ENCODE measurements around the gene DYDC2.
"Not testable (repeated sequence)": the region's sequence is repeated elsewhere in the genome, so short reads cannot be mapped to it uniquely, and the experiment has no call there.

DYDC2 gene

GRCh38 chr10:80356563-80356988 is at the start of gene DYDC2, which contains the start of gene DYDC1:
Gene DYDC2 (plus strand): TSS chr10:80356781. CDS start chr10:80362444, 5,663 bp downstream.
Gene DYDC1 (minus strand): TSS chr10:80356755. CDS start chr10:80352601, 4,154 bp downstream.
- peak; percentile 39 to 54 for DNase-seq

GRCh38 chr10:80313523-80313922 is 43.1 kb upstream of the DYDC2 start:
- DNase-seq = no peak

GRCh38 chr10:80315391-80315790 is 41.2 kb upstream of the DYDC2 start:
- no peak for DNase-seq

GRCh38 chr10:80318742-80319141 is 37.8 kb upstream of the DYDC2 start:
- no peak for DNase-seq

- no peak for DNase-seq
Measured at GRCh38 chr10:80319318-80319717, 37.3 kb upstream of the DYDC2 start.

- no peak for DNase-seq
Measured at GRCh38 chr10:80319725-80320290, 36.8 kb upstream of the DYDC2 start.

- no peak for DNase-seq
Measured at GRCh38 chr10:80320377-80320776, 36.2 kb upstream of the DYDC2 start.

- no peak for DNase-seq
Measured at GRCh38 chr10:80321183-80321582, 35.4 kb upstream of the DYDC2 start.

- no peak for DNase-seq
Measured at GRCh38 chr10:80322158-80322557, 34.4 kb upstream of the DYDC2 start.

- DNase-seq = no peak
Measured at GRCh38 chr10:80322711-80323110, 33.9 kb upstream of the DYDC2 start.

- no peak for DNase-seq
Measured at GRCh38 chr10:80323311-80323710, 33.3 kb upstream of the DYDC2 start.

- DNase-seq = peak; percentile 30 to 50
Measured at GRCh38 chr10:80324086-80324485, 32.5 kb upstream of the DYDC2 start.

- no peak for DNase-seq
Measured at GRCh38 chr10:80324891-80325364, 31.7 kb upstream of the DYDC2 start.

GRCh38 chr10:80333983-80334382 is 22.6 kb upstream of the DYDC2 start:
- no peak for DNase-seq

- DNase-seq = no peak
Measured at GRCh38 chr10:80344276-80344675, 12.3 kb upstream of the DYDC2 start.

- no peak for DNase-seq
Measured at GRCh38 chr10:80344912-80345311, 11.7 kb upstream of the DYDC2 start.

GRCh38 chr10:80350251-80350650 is 6.3 kb upstream of the DYDC2 start:
- DNase-seq = peak; percentile 60 to 64

GRCh38 chr10:80351220-80351619 is 5.4 kb upstream of the DYDC2 start:
- DNase-seq = no peak

- DNase-seq = no peak
Measured at GRCh38 chr10:80356989-80357850, 639 bp downstream of the DYDC2 start.

GRCh38 chr10:80357851-80358125 is 1.2 kb downstream of the DYDC2 start:
- no peak for DNase-seq

GRCh38 chr10:80358925-80359324 is 2.3 kb downstream of the DYDC2 start:
- not testable (repeated sequence) for DNase-seq

- no peak for DNase-seq
Measured at GRCh38 chr10:80359644-80360043, 3.1 kb downstream of the DYDC2 start.

- no peak for DNase-seq
Measured at GRCh38 chr10:80365510-80365909, 8.9 kb downstream of the DYDC2 start.

GRCh38 chr10:80371467-80371866 is 14.9 kb downstream of the DYDC2 start:
- DNase-seq = no peak
